ENCODE measurements around the gene NAV2.

DNA sequence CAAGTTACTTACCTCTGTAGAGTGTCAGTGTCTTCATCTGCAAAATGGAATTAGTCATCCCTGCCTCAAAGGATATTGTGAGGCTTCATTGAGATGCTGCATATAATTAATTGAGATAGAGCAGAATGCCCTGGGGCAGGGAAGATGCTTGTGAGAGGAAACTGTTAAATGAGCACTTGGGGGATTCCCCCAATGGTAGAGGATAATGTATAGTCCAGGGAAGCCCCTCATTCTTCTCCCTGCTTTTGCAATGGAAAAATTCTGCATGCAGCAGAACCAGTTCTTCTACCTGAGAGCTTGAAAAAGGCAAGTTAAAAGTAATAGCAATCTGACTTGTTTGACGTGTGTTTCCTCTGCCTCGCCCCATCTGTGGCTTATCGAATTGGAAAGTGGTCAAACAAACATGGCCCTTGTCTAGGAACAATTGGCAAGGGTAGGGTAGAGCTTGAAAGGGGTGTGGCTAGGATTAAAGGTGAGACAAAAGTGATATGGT lies 90.9 kb downstream of the NAV2 start:
- TF ChIP-seq EZH2 (IDR thresholded peaks at IDR 0.05) (no peak), POLR2AphosphoS5 (IDR thresholded peaks at IDR 0.05; ENCODE audit: borderline replicate concordance, low read depth, low read length) (no peak)

Measured in SK-N-MC (cell line).